Esophagus squamous epithelium (tissue), 4 donors: ENCODE data around the gene TRAF2.

ENCODE experiments used
- POLR2A ChIP-seq, 4 donors: fragments of 450-650 bp; IDR thresholded peaks; one replicate each; pipeline ENCODE4 v1.6.1; 2017; ENCODE audit warnings: antibody characterized with exemption in 4 of 4, mild to moderate bottlenecking in 4 of 4, moderate library complexity in 3 of 4
- TF ChIP-seq, protein P1 (sequence below), 6 experiments: fragments of 450-650 bp in 4 of 6; fragments of 200-600 bp in 2 of 6; sonication (generic) in 2 of 6; IDR thresholded peaks; one replicate each; pipeline ENCODE4 v1.5.1; 2016 to 2019; ENCODE audit warnings: antibody characterized with exemption in 6 of 6, mild to moderate bottlenecking in 4 of 6, moderate library complexity in 4 of 6

DNA sequence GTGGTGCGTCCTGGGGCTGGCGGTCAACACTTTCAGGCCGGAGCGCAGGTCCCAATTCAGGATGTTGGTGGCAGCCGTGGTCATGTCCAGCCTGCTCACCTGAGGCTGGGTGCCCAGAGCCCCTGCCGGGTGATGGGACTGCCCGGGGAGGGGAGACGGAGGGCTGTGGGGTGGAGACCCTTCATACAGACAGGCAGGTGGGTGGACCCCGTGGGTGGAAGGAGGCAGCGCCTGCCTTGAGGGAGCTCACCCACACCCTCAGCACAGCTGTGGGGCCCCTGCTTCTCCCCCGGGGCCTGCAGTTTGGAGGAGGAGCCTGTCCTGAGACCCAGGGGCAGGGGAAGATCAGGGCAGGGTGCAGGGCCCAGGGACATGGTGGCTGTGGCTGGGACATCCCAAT is 84.0 kb downstream of the TRAF2 start:
- TF ChIP-seq POLR2A (IDR thresholded peaks at IDR 0.05) = no peak
- TF ChIP-seq, protein P1, sequence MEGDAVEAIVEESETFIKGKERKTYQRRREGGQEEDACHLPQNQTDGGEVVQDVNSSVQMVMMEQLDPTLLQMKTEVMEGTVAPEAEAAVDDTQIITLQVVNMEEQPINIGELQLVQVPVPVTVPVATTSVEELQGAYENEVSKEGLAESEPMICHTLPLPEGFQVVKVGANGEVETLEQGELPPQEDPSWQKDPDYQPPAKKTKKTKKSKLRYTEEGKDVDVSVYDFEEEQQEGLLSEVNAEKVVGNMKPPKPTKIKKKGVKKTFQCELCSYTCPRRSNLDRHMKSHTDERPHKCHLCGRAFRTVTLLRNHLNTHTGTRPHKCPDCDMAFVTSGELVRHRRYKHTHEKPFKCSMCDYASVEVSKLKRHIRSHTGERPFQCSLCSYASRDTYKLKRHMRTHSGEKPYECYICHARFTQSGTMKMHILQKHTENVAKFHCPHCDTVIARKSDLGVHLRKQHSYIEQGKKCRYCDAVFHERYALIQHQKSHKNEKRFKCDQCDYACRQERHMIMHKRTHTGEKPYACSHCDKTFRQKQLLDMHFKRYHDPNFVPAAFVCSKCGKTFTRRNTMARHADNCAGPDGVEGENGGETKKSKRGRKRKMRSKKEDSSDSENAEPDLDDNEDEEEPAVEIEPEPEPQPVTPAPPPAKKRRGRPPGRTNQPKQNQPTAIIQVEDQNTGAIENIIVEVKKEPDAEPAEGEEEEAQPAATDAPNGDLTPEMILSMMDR (IDR thresholded peaks at IDR 0.05) = no peak
